ENCODE results near the gene BIRC7.

Gene BIRC7

DNA sequence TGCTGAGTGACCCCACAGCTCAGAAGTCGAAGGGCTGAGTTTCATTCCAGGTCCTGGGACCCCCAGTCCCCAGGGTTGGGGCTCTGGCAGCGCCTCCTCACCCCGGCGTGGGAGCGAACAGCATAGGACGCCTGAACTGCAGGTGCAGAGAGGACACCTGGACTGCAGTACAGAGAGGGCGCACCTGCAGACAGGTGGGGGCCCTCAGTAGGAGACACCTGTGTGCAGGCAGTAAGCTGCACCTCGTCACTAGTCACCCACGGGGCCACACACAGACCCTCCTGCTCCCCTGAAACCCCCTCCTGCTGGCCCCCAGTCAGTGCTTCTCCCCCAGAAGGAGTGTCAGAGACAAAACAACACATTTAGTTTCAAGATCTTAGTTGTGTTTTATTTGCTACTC is 27.1 kb downstream of the BIRC7 start:
- Histone ChIP-seq H3K27ac (ENCODE audit: insufficient read depth, low read depth, low read length, poor library complexity, severe bottlenecking) (no peak overlapping the region), H3K36me3 (ENCODE audit: control insufficient read depth, insufficient read depth, low read length) (no peaks in the 10 kb centered on the region), H3K9me3 (ENCODE audit: control insufficient read depth, low read length) (no peaks in the 10 kb centered on the region), H3K4me3 (ENCODE audit: insufficient read depth, low read depth, low read length) (no peak overlapping the region), H3K27me3 (ENCODE audit: control insufficient read depth, insufficient read depth, low read length, poor library complexity, severe bottlenecking) (no peaks in the 10 kb centered on the region), H3K4me1 (ENCODE audit: control insufficient read depth, insufficient read depth, low read length) (peaks cover 17% of the 10 kb centered on the region)
- 94 to 95% methylated on average over 9 of the region's 9 CpGs for WGBS, 2 experiments

DNA sequence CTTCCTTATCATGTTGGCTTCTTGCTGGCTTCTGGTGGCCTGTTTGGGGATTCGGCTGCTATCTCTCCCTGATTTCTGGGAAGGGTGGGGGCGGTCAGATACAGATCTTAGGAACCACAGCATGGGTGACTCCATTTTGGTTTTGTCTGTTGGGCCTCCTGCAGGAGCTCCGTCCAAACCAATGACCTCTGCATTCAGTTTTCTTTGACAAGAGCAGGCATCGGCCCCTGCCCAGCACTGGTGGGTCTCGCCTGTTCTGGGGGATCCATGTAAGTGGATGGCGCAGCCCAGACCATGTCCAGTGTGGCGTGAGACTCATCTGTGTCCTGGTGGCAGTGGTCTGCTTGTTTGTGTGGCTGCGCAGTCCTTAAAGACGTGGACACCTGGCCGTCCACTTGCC is 28.3 kb downstream of the BIRC7 start:
- no peak overlapping the region for H3K4me3 ChIP-seq (ENCODE audit: insufficient read depth, low read depth, low read length)
- no peaks in the 10 kb centered on the region for H3K9me3 ChIP-seq (ENCODE audit: control insufficient read depth, low read length)
- peaks cover 19% of the 10 kb centered on the region for H3K4me1 ChIP-seq (ENCODE audit: control insufficient read depth, insufficient read depth, low read length)
- 89 to 90% methylated on average over 10 of the region's 10 CpGs for WGBS, 2 experiments
- H3K27me3 ChIP-seq (ENCODE audit: control insufficient read depth, insufficient read depth, low read length, poor library complexity, severe bottlenecking), result no peaks in the 10 kb centered on the region
- H3K27ac ChIP-seq (ENCODE audit: insufficient read depth, low read depth, low read length, poor library complexity, severe bottlenecking), result no peak overlapping the region
- no peaks in the 10 kb centered on the region for H3K36me3 ChIP-seq (ENCODE audit: control insufficient read depth, insufficient read depth, low read length)

DNA sequence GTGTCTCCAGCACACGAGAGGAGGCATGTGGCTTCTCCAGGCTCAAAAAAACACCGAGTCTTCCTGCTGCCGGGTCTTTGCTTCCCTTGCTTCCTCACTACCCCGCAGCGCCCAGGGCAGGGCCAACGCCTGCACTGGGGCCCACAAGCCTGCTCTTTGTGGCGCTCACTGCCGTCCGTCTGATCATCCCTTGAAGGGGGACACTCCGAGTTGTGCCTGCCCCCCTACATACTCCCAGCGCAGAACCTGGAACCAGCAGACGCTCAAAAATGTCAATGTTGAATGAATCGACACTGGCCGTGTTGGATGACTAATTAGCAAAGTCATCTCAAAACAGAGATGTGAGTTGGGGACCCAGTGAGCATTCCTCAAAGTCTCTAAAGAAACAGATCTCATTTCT is 28.8 kb downstream of the BIRC7 start:
- WGBS, 2 experiments, result 88 to 89% methylated on average over 14 of the region's 14 CpGs
- Histone ChIP-seq H3K27me3 (ENCODE audit: control insufficient read depth, insufficient read depth, low read length, poor library complexity, severe bottlenecking) (no peaks in the 10 kb centered on the region), H3K27ac (ENCODE audit: insufficient read depth, low read depth, low read length, poor library complexity, severe bottlenecking) (no peak overlapping the region), H3K4me3 (ENCODE audit: insufficient read depth, low read depth, low read length) (no peak overlapping the region), H3K36me3 (ENCODE audit: control insufficient read depth, insufficient read depth, low read length) (no peaks in the 10 kb centered on the region), H3K4me1 (ENCODE audit: control insufficient read depth, insufficient read depth, low read length) (peaks cover 21% of the 10 kb centered on the region), H3K9me3 (ENCODE audit: control insufficient read depth, low read length) (no peaks in the 10 kb centered on the region)

DNA sequence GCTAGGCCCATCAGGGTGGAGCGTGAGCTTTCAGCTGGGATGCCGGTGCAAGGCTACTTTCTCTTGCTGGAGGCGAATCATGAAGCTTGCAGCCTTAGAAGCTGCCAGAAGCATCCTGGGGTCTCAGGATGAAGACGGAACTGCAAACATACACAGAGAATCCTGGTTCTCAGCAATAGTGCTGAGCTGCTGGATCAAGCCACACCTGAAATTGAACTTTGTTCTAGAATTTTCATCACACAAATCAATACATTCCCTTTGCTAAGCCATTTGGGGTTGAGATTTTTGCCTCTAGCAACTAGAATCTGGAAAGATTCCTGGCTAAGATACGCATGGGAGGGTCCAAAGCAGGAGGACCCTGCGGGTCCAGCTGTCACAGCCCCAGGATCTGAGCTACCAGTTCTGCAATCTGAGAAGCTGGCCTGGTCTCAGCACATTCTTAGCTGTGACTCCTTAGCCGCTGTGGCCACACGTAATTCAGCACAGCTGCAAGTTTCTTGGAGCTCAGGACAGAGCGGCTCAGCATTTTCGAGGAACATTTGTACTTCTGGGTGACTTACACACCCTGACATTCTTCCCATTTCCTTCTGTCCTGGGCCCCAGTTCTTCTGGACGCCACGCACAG is 30.3 kb downstream of the BIRC7 start:
- WGBS, 2 experiments, result 83 to 87% methylated on average over 12 of the region's 12 CpGs

DNA sequence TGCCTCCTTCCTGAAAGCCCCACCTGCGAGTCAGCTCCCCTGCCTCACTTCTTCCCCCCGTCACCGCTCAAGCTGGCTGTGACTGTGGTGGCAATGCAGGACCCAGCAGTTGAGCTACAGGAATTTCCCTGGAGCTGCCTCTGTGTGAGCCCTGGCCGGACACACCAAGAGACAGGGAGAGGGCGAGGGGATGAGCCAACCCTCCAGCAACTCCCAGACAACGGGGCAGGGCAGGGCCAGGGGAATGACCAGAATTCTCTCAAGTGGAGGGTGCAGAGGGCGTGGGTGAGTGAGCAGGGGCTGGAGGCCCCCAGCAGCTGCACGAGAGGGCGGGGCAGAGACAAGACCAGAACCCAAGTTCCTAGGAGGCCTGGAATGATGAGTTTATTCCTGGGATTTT is 32.0 kb downstream of the BIRC7 start:
- Histone ChIP-seq H3K27me3 (ENCODE audit: control insufficient read depth, insufficient read depth, low read length, poor library complexity, severe bottlenecking) (no peaks in the 10 kb centered on the region), H3K36me3 (ENCODE audit: control insufficient read depth, insufficient read depth, low read length) (no peaks in the 10 kb centered on the region), H3K9me3 (ENCODE audit: control insufficient read depth, low read length) (no peaks in the 10 kb centered on the region), H3K4me1 (ENCODE audit: control insufficient read depth, insufficient read depth, low read length) (peaks cover 4% of the 10 kb centered on the region), H3K4me3 (ENCODE audit: insufficient read depth, low read depth, low read length) (no peak overlapping the region), H3K27ac (ENCODE audit: insufficient read depth, low read depth, low read length, poor library complexity, severe bottlenecking) (no peak overlapping the region)
- 83 to 89% methylated on average over 9 of the region's 9 CpGs for WGBS, 2 experiments

More for the DNA sequence above, 30.3 kb downstream of the BIRC7 start:
- no peak overlapping the region for H3K27ac ChIP-seq (ENCODE audit: insufficient read depth, low read depth, low read length, poor library complexity, severe bottlenecking)
- H3K4me1 ChIP-seq (ENCODE audit: control insufficient read depth, insufficient read depth, low read length), result peaks cover 14% of the 10 kb centered on the region
- no peak overlapping the region for H3K4me3 ChIP-seq (ENCODE audit: insufficient read depth, low read depth, low read length)
- H3K36me3 ChIP-seq (ENCODE audit: control insufficient read depth, insufficient read depth, low read length), result no peaks in the 10 kb centered on the region
- no peaks in the 10 kb centered on the region for H3K9me3 ChIP-seq (ENCODE audit: control insufficient read depth, low read length)
- no peaks in the 10 kb centered on the region for H3K27me3 ChIP-seq (ENCODE audit: control insufficient read depth, insufficient read depth, low read length, poor library complexity, severe bottlenecking)

DNA sequence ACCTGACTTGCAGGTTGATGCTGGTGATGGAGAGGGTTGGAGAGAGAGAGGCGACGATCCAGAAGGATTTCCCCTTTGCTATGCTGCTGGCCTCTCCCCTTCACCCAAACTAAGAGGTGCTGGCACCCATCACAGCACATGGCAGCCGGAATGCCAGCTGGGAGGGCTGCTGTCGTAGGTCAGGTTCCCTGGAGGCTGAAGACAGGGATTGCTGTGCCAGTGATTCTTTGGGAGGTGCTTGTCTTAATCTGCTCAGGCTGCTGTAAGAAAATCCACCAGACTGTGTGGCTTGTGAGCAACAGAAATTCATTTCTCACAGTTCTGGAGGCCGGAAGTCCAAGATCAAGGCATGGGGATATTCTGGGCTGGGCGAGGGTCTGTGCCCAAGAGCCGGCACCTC is 32.6 kb downstream of the BIRC7 start:
- Histone ChIP-seq H3K27me3 (ENCODE audit: control insufficient read depth, insufficient read depth, low read length, poor library complexity, severe bottlenecking) (no peaks in the 10 kb centered on the region), H3K27ac (ENCODE audit: insufficient read depth, low read depth, low read length, poor library complexity, severe bottlenecking) (no peak overlapping the region), H3K36me3 (ENCODE audit: control insufficient read depth, insufficient read depth, low read length) (no peaks in the 10 kb centered on the region), H3K4me3 (ENCODE audit: insufficient read depth, low read depth, low read length) (no peak overlapping the region), H3K9me3 (ENCODE audit: control insufficient read depth, low read length) (no peaks in the 10 kb centered on the region), H3K4me1 (ENCODE audit: control insufficient read depth, insufficient read depth, low read length) (peaks cover 4% of the 10 kb centered on the region)
- WGBS, 2 experiments, result 90 to 91% methylated on average over 7 of the region's 7 CpGs

DNA sequence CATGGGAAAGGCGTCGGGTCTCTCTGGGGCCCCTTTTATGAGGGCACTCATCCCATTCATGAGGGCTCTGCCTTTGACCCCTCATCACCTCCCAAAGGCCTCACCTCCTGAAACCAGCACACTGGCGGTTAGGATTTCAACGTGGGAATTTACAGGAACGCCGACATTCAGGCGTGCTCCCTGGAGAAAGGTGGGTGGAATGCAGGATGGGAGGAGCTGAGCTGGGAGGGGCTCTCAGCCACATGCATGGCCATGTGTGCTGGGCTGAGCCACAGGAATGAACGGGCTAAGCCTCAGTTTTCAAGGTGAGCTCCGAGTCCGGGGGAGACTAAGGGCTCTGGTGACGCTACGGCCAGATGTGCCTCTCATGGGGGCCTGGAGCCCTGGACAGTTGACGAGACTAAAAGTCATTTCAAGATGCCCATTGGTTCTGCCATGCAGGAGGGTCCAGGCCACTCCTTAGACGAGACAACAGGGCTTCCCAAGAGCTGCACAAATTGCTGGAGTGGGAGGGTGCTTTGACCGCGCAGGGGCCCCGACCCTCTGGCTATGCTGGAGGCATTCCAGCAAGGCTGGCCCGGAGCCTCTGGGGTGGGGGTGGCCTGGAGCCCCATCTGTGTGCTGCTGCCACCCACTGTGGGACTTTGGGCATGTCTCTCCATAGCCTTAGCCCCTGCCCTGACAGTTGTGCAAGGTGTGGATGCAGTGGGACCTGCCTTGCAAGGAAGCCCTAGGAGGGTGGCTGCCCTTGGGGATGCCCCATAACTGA is 33.1 kb downstream of the BIRC7 start:
- 67 to 74% methylated on average over 18 of the region's 18 CpGs for WGBS, 2 experiments
- H3K27me3 ChIP-seq (ENCODE audit: control insufficient read depth, insufficient read depth, low read length, poor library complexity, severe bottlenecking), result no peaks in the 10 kb centered on the region
- peaks cover 5% of the 10 kb centered on the region for H3K4me1 ChIP-seq (ENCODE audit: control insufficient read depth, insufficient read depth, low read length)
- H3K9me3 ChIP-seq (ENCODE audit: control insufficient read depth, low read length), result no peaks in the 10 kb centered on the region
- no peak overlapping the region for H3K27ac ChIP-seq (ENCODE audit: insufficient read depth, low read depth, low read length, poor library complexity, severe bottlenecking)
- no peak overlapping the region for H3K4me3 ChIP-seq (ENCODE audit: insufficient read depth, low read depth, low read length)
- no peaks in the 10 kb centered on the region for H3K36me3 ChIP-seq (ENCODE audit: control insufficient read depth, insufficient read depth, low read length)

DNA sequence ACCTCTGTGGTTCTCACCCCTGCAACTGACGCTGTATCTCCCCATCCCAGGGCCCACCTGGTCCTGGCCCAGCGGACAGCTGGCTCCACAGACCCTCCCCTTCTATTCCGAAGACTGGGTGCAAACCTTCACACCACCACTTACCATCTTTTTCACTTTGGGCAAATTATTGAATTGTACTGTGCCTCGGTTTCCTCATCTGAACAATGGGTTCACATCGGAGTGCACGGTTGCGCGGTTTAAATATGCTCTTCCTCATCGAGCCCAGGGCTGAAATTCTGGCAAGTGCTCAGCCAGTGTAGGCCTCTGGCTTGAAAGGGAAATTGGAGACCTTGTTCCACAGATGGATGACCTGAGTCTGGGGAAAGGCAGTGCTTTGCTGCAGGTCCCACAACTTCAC is 34.0 kb downstream of the BIRC7 start:
- Histone ChIP-seq H3K4me1 (ENCODE audit: control insufficient read depth, insufficient read depth, low read length) (peaks cover 7% of the 10 kb centered on the region), H3K4me3 (ENCODE audit: insufficient read depth, low read depth, low read length) (no peak overlapping the region), H3K9me3 (ENCODE audit: control insufficient read depth, low read length) (no peaks in the 10 kb centered on the region), H3K36me3 (ENCODE audit: control insufficient read depth, insufficient read depth, low read length) (no peaks in the 10 kb centered on the region), H3K27me3 (ENCODE audit: control insufficient read depth, insufficient read depth, low read length, poor library complexity, severe bottlenecking) (no peaks in the 10 kb centered on the region), H3K27ac (ENCODE audit: insufficient read depth, low read depth, low read length, poor library complexity, severe bottlenecking) (no peak overlapping the region)
- 88 to 90% methylated on average over 9 of the region's 9 CpGs for WGBS, 2 experiments

DNA sequence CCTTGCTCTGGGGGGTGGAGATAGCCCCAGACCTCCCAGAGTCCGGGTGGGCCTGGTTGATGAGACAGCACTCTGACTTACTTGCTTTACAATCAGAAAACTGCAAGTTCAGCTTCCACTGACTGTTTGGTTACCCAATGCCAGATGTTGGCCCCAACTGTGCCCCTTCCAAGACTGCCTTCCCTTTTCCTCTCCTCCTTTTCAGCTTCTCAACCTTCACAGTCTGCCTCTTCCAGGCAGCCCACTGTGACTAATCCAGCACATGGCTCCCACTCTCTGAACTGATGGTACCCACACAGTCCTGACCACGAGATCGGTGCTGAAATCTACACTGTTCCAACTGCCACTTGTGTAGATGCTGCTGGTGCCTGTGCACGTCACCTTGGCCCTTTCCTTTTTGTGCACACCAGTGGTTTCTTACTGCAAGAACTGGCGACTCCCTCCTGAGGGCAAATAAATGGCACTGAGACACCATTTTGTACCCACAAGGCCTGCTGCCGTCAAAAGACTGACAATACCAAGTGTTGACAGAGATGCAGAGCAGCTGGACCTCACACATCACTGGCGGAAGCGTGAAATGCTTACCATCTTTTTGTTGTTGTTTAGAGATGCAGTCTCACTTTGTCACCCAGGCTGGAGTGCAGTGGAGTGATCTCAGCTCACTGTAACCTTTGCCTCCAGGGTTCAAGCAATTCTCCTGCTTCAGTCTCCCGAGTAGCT is 35.1 kb downstream of the BIRC7 start:
- WGBS, 2 experiments, result 94 to 95% methylated on average over 9 of the region's 9 CpGs
- peaks cover 7% of the 10 kb centered on the region for H3K4me1 ChIP-seq (ENCODE audit: control insufficient read depth, insufficient read depth, low read length)

More for the DNA sequence above, 35.1 kb downstream of the BIRC7 start:
- no peak overlapping the region for H3K4me3 ChIP-seq (ENCODE audit: insufficient read depth, low read depth, low read length)
- no peaks in the 10 kb centered on the region for H3K36me3 ChIP-seq (ENCODE audit: control insufficient read depth, insufficient read depth, low read length)
- no peaks in the 10 kb centered on the region for H3K9me3 ChIP-seq (ENCODE audit: control insufficient read depth, low read length)
- H3K27ac ChIP-seq (ENCODE audit: insufficient read depth, low read depth, low read length, poor library complexity, severe bottlenecking), result no peak overlapping the region
- H3K27me3 ChIP-seq (ENCODE audit: control insufficient read depth, insufficient read depth, low read length, poor library complexity, severe bottlenecking), result no peaks in the 10 kb centered on the region

Data from ectodermal cell (in vitro differentiated cells).